Esophagus squamous epithelium (tissue), 4 donors: Measurements from ENCODE around the gene LYRM1.

Experiments
- POLR2A ChIP-seq, 4 donors: fragments of 450-650 bp; IDR thresholded peaks; one replicate each; pipeline ENCODE4 v1.6.1; 2017; ENCODE audit warnings: antibody characterized with exemption in 4 of 4, mild to moderate bottlenecking in 4 of 4, moderate library complexity in 3 of 4
- TF ChIP-seq, protein P1 (sequence below), 6 experiments: fragments of 450-650 bp in 4 of 6; fragments of 200-600 bp in 2 of 6; sonication (generic) in 2 of 6; IDR thresholded peaks; one replicate each; pipeline ENCODE4 v1.5.1; 2016 to 2019; ENCODE audit warnings: antibody characterized with exemption in 6 of 6, mild to moderate bottlenecking in 4 of 6, moderate library complexity in 4 of 6

DNA sequence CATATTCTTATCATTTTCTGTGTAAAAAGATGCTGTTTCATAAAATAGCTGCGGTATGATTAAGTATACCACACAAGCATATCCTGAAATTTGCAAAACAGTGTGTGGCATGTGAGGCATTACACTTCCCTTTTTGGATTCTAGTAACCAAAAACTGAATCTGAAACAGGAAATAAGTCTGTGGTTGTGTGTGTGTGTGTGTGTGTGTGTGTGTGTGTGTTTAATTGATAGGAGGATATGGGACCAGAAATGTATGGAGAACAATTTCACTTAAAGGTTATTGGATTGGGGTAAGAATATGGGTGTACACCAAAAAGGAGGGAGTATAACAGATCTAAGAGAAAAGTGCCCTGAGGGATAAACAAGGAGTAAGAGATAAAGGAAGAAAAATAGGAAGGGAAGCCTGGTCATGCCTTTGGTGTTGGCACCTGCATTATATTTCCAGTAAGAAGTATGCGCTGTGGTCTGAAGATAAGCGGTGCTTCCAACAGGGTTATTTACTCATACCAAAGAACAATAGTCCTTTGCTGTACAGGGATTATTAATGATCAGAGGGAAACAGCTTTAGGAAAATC lies 4.0 kb downstream of the LYRM1 start:
- TF ChIP-seq POLR2A (IDR thresholded peaks at IDR 0.05): no peak
- TF ChIP-seq, protein P1, sequence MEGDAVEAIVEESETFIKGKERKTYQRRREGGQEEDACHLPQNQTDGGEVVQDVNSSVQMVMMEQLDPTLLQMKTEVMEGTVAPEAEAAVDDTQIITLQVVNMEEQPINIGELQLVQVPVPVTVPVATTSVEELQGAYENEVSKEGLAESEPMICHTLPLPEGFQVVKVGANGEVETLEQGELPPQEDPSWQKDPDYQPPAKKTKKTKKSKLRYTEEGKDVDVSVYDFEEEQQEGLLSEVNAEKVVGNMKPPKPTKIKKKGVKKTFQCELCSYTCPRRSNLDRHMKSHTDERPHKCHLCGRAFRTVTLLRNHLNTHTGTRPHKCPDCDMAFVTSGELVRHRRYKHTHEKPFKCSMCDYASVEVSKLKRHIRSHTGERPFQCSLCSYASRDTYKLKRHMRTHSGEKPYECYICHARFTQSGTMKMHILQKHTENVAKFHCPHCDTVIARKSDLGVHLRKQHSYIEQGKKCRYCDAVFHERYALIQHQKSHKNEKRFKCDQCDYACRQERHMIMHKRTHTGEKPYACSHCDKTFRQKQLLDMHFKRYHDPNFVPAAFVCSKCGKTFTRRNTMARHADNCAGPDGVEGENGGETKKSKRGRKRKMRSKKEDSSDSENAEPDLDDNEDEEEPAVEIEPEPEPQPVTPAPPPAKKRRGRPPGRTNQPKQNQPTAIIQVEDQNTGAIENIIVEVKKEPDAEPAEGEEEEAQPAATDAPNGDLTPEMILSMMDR (IDR thresholded peaks at IDR 0.05): no peak
